GM12878 (cell line): ENCODE measurements around the gene CPEB3. TPM values are rescaled to one million over a fixed set of nuclear protein-coding genes. Genes with fewer than 3 reads are reported as not detected.

ENCODE experiments used
- CEBPZ ChIP-seq: fragments of 150-350 bp; IDR thresholded peaks from 2 replicates; pipeline ENCODE4 v1.6.1; 2016; ENCODE audit warnings: low read depth, low read length
- NFYB ChIP-seq: IDR thresholded peaks from 2 replicates; pipeline ENCODE4 v1.6.1; 2011; ENCODE audit warnings: low read depth, mild to moderate bottlenecking, low read length, improper control_type of control experiment, moderate library complexity; ENCODE audit not compliant: insufficient read depth
- ZBTB40 ChIP-seq: fragments of 450-650 bp; IDR thresholded peaks from 2 replicates; pipeline ENCODE4 v1.6.1; 2016; ENCODE audit warnings: mild to moderate bottlenecking, moderate library complexity, borderline replicate concordance
- polyA plus RNA-seq, 11 experiments: library from polyadenylated mRNA; depleted of rRNA in 4 of 11; unstranded in 6 of 11; stranded (reverse) in 5 of 11; fragments of >200 nt; fragmentation: Nextera tagmentation in 4 of 11; fragmentation: Illumina TruSeq in 1 of 11; extraction: Ambion mirVana in 4 of 11; extraction: Trizol in 1 of 11; gene quantifications; 1 replicate in 1 of 11; 2 replicates in 10 of 11; pipeline versions ENCODE4 v1.2.1 to v1.2.3, GENCODE V29; 2011 to 2016; ENCODE audit warnings: inconsistent platforms in 2 of 11, missing spikeins in 2 of 11, low read depth in 1 of 11
- total RNA-seq, 4 experiments: library from RNA; depleted of rRNA in 3 of 4; stranded (reverse); fragments of >200 nt in 3 of 4; fragmentation: Illumina TruSeq in 1 of 4; extraction: Trizol in 1 of 4; gene quantifications; 2 replicates each; pipeline versions ENCODE4 v1.2.1 to v1.2.3, GENCODE V29; 2013 to 2021

CPEB3 gene
- total and polyA plus RNA-seq, 10 of the 15 experiments (the other 5 are each of a cell fraction or from before 2014, with no cell fraction given): 0.50 to 2.3 (median 1.2) TPM

GRCh38 chr10:92242380-92242779 lies 48.5 kb downstream of the CPEB3 start (continued):
- no peak for TF ChIP-seq ZBTB40
- TF ChIP-seq CEBPZ: no peak
- TF ChIP-seq NFYB: no peak
